ENCODE results near the gene KLHDC8B. TPM values are rescaled to one million over a fixed set of nuclear protein-coding genes. Genes with fewer than 3 reads are reported as not detected.

Gene KLHDC8B
- polyA plus RNA-seq, 1 experiment = 21.2 TPM

DNA sequence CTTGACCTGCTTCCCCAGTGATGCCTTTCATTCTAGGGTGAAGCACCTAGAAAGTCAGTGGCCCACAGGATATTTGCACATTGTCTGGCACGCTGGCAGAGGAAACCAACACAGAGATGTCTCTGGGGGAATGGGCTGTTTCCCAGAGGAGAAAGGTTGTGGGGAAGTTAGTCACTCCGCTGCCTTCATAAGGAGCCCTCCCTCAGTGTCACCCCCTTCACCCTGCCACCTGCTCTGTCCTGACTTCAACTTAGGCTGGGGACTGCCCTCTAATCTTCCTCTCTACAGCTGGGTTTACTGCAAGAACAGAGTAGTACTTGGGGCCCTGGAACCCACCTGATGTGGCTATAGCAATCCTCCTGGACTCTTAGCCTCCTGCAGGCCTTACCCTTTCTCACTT, 5.7 kb downstream of the KLHDC8B start:
- Histone ChIP-seq H3K27ac (ENCODE audit: low read depth, low read length) (no peak overlapping the region), H3K4me3 (ENCODE audit: low read depth, low read length) (no peak overlapping the region), H3K27me3 (ENCODE audit: control insufficient read depth, insufficient read depth, low read length) (no peaks in the 10 kb centered on the region), H3K9me3 (ENCODE audit: control insufficient read depth, insufficient read depth, low read length) (no peaks in the 10 kb centered on the region)
- POLR2A ChIA-PET = no interaction called here
- TF ChIP-seq, protein P1, sequence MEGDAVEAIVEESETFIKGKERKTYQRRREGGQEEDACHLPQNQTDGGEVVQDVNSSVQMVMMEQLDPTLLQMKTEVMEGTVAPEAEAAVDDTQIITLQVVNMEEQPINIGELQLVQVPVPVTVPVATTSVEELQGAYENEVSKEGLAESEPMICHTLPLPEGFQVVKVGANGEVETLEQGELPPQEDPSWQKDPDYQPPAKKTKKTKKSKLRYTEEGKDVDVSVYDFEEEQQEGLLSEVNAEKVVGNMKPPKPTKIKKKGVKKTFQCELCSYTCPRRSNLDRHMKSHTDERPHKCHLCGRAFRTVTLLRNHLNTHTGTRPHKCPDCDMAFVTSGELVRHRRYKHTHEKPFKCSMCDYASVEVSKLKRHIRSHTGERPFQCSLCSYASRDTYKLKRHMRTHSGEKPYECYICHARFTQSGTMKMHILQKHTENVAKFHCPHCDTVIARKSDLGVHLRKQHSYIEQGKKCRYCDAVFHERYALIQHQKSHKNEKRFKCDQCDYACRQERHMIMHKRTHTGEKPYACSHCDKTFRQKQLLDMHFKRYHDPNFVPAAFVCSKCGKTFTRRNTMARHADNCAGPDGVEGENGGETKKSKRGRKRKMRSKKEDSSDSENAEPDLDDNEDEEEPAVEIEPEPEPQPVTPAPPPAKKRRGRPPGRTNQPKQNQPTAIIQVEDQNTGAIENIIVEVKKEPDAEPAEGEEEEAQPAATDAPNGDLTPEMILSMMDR (IDR thresholded peaks at IDR 0.05; ENCODE audit: low read depth, low read length) = no peak
- CTCF ChIA-PET = no interaction called here
- no peak for DNase-seq (ENCODE audit: low read depth, low spot score)

DNA sequence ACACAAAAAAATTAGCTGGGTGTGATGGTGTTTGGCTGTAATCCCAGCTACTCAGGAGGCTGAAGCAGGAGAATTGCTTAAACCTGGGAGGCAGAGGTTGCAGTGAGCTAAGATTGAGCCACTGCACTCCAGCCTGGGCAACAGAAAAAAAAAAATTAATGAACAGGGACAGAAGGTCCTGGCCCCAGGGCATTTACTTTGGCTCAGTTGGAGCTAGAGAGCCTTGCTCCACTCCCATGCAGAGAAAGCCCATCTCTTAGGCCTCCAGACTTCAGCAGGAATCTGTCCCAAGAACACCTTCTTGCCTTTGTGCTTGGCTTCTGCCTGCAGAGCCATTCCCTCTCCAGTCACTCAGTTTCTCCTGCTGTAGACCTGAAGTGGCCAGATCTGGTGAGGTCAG, 8.7 kb downstream of the KLHDC8B start:
- no peaks in the 10 kb centered on the region for H3K27me3 ChIP-seq (ENCODE audit: control insufficient read depth, insufficient read depth, low read length)
- TF ChIP-seq, protein P1 (IDR thresholded peaks at IDR 0.05; ENCODE audit: low read depth, low read length) = no peak
- POLR2A ChIA-PET = no interaction called here
- CTCF ChIA-PET = interaction anchor here (3.5 kb wide), 1 partner anchor 9 kb away, joined by 26 read pairs; the partner anchor contains the start of gene KLHDC8B
- DNase-seq (ENCODE audit: low read depth, low spot score) = no peak
- H3K4me3 ChIP-seq (ENCODE audit: low read depth, low read length) = no peak overlapping the region
- H3K9me3 ChIP-seq (ENCODE audit: control insufficient read depth, insufficient read depth, low read length) = peaks cover 5% of the 10 kb centered on the region; the same call in 1 of the 2 replicates
- H3K27ac ChIP-seq (ENCODE audit: low read depth, low read length) = no peak overlapping the region

DNA sequence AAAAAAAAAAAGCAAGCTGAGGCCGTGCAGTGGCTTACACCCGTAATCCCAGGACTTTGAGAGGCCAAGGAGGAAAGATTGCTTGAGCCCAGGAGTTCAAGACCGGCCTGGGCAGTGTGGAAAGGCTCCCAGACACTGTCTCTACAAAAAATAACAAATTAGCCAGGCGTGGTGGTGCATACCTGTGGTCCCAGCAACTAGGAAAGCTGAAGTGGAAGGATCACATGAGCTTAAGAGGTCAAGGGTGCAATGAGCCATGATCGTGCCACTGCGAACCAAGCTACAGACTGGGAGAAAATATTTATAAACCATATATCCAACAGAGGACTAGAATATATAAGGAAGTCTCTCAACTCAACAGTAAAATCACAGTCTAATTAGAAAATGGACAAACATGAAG, 10.0 kb downstream of the KLHDC8B start:
- peaks cover 5% of the 10 kb centered on the region; the same call in 1 of the 2 replicates for H3K9me3 ChIP-seq (ENCODE audit: control insufficient read depth, insufficient read depth, low read length)
- no peak overlapping the region for H3K4me3 ChIP-seq (ENCODE audit: low read depth, low read length)
- TF ChIP-seq, protein P1 (IDR thresholded peaks at IDR 0.05; ENCODE audit: low read depth, low read length) = no peak
- no peaks in the 10 kb centered on the region for H3K27me3 ChIP-seq (ENCODE audit: control insufficient read depth, insufficient read depth, low read length)
- ChIA-PET POLR2A (no interaction called here), CTCF (interaction anchor here (3.5 kb wide), 1 partner anchor 11 kb away, joined by 26 read pairs; the partner anchor contains the start of gene KLHDC8B)
- DNase-seq (ENCODE audit: low read depth, low spot score) = no peak
- H3K27ac ChIP-seq (ENCODE audit: low read depth, low read length) = no peak overlapping the region

DNA sequence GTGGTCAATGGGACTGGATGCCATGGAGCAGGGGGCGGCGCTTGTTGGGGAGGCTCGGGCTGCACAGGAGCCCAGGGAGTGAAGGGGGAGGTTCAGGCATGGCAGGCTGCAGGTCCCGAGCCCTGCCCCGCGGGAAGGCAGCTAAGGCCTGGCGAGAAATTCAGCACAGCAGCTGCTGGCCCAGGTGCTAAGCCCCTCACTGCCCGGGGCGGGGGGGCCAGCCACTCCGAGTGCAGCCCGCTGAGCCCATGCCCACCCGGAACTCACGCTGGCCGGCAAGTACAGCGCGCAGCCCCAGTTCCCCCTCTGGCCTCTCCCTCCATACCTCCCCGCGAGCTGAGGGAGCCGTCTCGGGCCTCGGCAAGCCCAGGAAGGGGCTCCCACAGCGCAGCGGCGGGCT, 11.3 kb downstream of the KLHDC8B start:
- Histone ChIP-seq H3K27me3 (ENCODE audit: control insufficient read depth, insufficient read depth, low read length) (no peaks in the 10 kb centered on the region), H3K9me3 (ENCODE audit: control insufficient read depth, insufficient read depth, low read length) (peaks cover 5% of the 10 kb centered on the region; the same call in 1 of the 2 replicates), H3K4me3 (ENCODE audit: low read depth, low read length) (no peak overlapping the region), H3K27ac (ENCODE audit: low read depth, low read length) (no peak overlapping the region)
- POLR2A ChIA-PET = no interaction called here
- TF ChIP-seq, protein P1 (IDR thresholded peaks at IDR 0.05; ENCODE audit: low read depth, low read length) = no peak
- DNase-seq (ENCODE audit: low read depth, low spot score) = no peak
- CTCF ChIA-PET = no interaction called here

DNA sequence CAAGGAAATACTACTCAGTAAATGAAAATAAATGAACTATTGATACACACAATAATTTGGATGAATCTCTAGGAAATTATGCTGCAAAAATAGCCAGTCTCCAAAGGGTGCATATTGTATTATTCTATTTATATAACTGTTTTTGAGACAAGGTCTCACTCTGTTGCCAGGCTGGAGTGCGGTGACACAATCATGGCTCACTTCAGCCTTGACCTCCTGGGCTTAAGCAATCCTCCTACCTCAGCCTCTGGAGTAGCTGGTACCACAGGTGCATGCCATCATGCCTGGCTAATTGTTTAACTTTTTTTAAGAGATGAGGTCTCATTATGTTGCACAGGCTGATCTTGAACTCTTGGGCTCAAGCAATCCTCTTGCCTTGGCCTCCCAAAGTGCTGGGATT, 12.5 kb downstream of the KLHDC8B start:
- no peak overlapping the region for H3K27ac ChIP-seq (ENCODE audit: low read depth, low read length)
- peaks cover 5% of the 10 kb centered on the region; the same call in 1 of the 2 replicates for H3K9me3 ChIP-seq (ENCODE audit: control insufficient read depth, insufficient read depth, low read length)
- no peak overlapping the region for H3K4me3 ChIP-seq (ENCODE audit: low read depth, low read length)
- CTCF ChIA-PET = no interaction called here
- peaks cover 3% of the 10 kb centered on the region for H3K27me3 ChIP-seq (ENCODE audit: control insufficient read depth, insufficient read depth, low read length)
- TF ChIP-seq, protein P1 (IDR thresholded peaks at IDR 0.05; ENCODE audit: low read depth, low read length) = no peak
- POLR2A ChIA-PET = no interaction called here
- DNase-seq (ENCODE audit: low read depth, low spot score) = no peak

Data from AG04450 (cell line).